Suprapubic skin (tissue), 3 donors: ENCODE measurements around the gene SORT1.

Source experiments
- CTCF ChIP-seq, 2 donors: fragments of 200-600 bp in 1 of 2; fragments of 450-650 bp in 1 of 2; sonication (generic) in 1 of 2; IDR thresholded peaks; one replicate each; pipeline ENCODE4 v1.5.1; 2016 to 2019; ENCODE audit warnings: antibody characterized with exemption in 2 of 2, mild to moderate bottlenecking in 1 of 2, moderate library complexity in 1 of 2
- EP300 ChIP-seq: sonication (generic); formaldehyde crosslinking; IDR thresholded peaks from one replicate; pipeline ENCODE4 v1.6.1; 2017; ENCODE audit warnings: antibody characterized with exemption
- POLR2A ChIP-seq, 2 donors: fragments of 450-650 bp; IDR thresholded peaks; one replicate each; pipeline ENCODE4 v1.6.1; 2017; ENCODE audit warnings: antibody characterized with exemption in 2 of 2, mild to moderate bottlenecking in 2 of 2, moderate library complexity in 2 of 2

GRCh38 chr1:109379907-109380306 lies 17.8 kb downstream of the SORT1 start:
- TF ChIP-seq EP300 (no peak), CTCF (IDR thresholded peaks at IDR 0.05) (no peak), POLR2A (IDR thresholded peaks at IDR 0.05) (no peak)
